ENCODE measurements around the gene SDHD.
"Not testable (repeated sequence)": the region's sequence is repeated elsewhere in the genome, so short reads cannot be mapped to it uniquely, and the experiment has no call there.

Gene SDHD

DNA sequence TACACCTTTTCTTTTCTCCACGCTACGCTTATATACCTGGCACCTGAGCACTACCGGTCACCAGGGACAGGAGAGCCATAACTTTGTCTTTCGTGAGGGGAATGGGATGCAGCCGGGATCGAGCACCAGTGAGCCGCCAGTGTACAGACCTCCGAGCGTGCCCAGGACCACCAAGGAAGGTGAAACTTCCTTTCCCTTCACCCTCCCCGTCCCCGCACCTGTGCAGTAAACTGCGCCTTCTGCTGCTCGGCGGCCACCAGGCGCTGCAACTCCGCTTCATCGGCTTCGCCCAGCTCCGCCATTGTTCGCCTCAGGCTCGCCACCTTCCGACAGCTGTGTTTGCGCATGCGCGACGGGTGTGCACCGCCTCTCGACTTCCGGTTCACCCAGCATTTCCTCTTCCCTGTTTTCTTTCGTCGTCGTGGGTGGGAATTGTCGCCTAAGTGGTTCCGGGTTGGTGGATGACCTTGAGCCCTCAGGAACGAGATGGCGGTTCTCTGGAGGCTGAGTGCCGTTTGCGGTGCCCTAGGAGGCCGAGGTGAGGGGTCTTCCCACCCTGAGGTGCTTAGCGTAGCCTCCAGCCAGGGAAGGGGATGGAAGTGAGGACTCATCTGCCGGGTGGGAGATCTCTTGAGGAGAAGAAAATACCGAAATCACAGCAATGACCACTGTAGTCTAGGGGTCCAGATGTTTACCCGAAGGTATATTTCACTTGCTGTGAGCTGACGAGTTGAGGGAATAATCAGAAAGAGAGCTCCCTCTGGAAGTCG, at the start of gene SDHD, which contains the start of gene TIMM8B:
TSS of gene SDHD (plus strand) at position 452 of the 770 bp plus-strand sequence. CDS start at position 487, 35 bp downstream.
TSS of gene TIMM8B (minus strand) at position 335 of the 770 bp plus-strand sequence. CDS start at position 302, 33 bp downstream.
- peak; percentile 91 for DNase-seq

DNA sequence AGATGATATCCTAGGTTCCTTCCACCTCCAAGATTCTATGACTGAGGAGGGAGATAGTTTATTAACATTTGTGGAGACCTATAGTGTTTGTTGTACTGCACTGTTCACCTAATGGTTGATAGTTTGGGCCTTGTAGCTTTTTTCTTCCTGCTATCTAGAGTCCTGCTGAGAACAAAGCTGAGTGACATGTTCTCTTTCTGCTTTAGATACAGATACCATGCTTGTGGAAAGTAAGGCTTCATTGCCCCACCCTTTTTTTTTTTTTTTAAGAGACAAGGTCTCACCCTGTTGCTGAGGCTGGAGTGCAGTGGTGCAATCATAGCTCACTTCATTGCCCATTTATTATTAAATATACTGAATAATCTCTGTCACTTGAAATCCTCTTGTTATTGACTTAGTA, 49.1 kb upstream of the SDHD start:
- DNase-seq = no peak

DNA sequence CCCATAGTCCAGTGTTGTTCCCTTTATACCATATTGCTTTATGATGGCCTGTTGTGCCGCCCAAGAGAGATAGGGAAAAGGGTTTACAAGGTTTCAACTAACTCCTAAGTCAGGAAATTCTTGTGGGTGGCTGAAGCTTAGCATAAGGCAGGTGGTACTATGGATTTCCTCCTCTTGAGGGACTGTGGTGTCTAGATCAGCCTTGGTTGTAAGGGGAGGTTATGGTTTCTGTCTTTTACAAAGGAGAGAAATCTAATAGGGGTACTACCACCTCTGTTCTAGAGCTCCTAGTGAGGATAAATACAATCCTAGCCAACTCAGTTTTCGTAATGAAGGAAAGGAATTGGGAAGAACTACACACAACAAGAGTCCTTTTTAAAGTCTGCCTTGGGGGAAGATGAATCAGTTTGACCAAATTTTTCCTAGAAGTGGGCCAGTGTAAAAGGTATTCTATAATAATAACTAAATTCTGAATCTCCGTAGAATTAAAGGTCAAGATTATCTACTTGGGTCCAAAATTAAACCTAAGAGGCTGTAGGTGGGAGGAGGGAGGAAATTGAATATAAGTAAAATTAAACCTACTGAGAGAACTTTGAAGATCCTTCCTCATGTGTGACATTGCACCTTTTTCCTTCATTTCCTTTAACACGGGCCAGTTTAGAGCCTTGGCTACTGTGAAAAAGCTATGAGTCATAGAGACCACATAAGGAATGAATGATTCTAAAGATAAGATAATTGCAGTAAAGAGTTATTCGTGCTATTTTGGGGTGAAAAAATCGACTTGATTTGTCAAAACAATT, 44.3 kb upstream of the SDHD start:
- no peak for DNase-seq

DNA sequence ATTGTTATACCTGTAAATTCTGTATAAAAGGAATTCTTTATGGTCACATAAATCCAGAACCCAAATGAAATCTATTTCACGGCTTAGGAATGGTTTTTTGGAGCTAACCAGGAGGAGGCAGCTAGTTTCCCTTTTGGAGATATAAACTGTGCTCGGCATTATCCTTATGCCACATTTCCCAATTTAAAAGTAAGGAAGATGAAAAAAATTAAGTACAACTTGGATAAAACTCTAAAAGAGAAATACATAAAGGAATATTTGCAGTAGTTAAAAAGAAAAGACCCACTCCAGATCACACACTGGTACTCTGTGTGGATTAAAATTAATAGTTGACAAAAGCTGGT, 43.7 kb upstream of the SDHD start:
- DNase-seq = no peak

DNA sequence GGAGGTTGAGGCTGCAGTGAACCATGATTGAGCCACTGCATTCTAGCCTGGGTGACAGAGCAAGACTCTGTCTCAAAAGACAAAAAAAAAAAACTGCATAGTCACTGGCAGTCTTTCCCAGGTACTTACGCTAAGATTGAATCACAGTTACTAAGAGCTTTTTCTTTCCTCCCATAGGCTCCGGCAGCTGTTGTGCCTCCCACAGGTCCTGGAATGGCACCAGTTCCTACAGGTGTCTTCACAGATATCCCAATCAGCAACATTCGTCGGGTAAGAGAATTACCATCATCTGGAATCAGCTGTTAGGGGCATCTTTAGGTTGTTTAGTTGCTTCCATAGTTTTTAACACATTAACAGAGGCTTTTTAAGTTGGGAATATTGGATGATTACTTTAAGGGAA, 41.7 kb upstream of the SDHD start:
- DNase-seq = no peak

DNA sequence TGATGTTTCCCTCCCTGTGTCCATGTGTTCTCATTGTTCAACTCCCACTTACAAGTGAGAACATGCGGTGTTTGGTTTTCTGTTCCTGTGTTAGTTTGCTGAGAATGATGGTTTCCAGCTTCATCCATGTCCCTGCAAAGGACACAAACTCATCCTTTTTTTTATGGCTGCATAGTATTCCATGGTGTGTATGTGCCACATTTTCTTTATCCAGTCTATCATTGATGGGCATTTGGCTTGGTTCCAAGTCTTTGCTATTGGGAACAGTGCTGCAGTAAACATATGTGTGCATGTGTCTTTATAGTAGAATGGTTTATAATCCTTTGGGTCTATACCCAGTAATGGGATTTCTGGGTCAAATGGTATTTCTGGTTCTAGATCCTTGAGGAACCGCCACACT, 40.0 kb upstream of the SDHD start:
- DNase-seq = not testable (repeated sequence)

DNA sequence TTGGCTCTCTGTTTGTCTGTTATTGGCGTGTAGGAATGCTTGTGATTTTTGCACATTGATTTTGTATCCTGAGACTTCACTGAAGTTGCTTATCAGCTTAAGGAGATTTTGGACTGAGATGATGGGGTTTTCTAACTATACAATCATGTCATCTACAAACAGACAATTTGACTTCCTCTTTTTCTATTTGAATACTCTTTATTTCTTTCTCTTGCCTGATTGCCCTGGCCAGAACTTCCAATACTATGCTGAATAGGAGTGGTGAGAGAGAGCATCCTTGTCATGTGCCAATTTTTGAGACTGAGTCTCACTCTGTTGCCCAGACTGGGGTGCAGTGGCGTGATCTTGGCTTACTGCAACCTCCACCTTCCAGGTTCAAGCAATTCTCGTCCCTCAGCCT, 38.4 kb upstream of the SDHD start:
- not testable (repeated sequence) for DNase-seq

DNA sequence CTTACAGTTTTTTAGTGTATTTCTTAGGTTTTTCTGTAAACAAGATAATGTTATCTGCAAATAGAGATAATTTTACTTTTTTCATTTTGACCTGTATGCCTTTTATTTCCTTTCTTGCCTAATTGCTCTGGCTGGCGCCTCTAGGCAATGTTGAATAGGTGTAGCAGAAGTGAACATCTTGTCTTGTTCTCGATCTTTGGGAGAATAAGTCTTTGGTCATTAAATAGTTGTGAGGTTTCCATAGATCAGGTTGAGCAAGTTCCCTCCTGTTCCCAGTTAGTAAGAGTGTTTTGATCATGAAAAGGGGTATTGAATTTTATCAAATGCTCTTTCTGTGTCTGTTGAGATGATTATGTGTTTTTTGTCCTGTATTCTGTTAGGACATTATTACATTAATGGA, 36.9 kb upstream of the SDHD start:
- DNase-seq = no peak

DNA sequence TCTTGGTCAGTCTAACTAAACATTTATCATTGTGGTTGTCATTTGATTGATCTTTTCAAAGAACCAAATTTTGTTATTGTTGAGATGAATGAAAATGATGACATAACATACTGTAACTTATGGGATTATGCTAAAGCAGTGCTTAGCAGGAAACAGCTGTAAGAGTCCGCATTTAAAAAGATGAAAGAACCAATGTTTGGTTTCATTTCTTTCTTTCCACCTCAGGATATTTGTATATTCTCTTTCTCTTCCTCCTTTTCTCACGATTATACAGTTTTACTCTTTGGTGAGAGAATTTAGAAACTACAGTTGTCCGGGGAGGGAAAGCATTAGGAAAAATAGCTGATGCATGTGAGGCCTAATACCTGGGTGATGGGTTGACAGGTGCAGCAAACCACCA, 36.0 kb upstream of the SDHD start:
- no peak for DNase-seq

DNA sequence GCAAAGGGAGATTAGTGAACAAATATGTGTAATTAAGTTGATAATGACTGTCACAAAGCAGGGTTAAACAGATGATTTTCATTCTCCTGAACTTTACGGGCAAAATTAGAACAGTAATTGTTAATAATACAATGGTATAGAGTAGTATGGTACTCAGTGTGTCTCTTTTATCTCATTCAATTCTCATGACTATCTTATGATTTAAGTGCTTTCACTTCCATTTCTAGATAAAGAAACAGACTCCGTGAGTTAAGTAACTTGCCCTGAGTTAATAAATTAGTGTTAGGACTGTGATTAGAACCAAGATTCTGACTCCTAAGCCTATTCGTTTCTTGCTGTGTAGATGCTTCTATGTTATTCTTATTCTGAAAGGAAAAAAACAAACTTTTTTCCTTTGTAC, 34.9 kb upstream of the SDHD start:
- no peak for DNase-seq

DNA sequence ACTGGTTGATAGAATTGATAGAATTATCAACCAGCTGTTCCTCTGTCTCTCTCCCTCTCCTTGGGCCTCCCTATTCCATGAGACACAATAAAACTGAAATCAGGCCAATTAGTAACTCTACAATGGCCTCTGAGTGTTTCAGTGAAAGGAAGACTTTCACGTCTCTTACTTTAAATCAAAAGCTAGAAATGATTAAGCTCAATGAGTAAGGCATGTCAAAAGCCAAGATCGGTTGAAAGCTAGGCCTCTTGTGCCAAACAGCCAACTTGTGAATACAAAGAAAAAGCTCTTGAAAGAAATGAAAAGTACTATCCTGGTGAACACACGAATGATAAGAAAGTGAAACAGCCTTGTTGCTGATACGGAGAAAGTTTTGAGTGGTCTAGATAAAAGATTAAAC, 29.5 kb upstream of the SDHD start:
- no peak for DNase-seq

DNA sequence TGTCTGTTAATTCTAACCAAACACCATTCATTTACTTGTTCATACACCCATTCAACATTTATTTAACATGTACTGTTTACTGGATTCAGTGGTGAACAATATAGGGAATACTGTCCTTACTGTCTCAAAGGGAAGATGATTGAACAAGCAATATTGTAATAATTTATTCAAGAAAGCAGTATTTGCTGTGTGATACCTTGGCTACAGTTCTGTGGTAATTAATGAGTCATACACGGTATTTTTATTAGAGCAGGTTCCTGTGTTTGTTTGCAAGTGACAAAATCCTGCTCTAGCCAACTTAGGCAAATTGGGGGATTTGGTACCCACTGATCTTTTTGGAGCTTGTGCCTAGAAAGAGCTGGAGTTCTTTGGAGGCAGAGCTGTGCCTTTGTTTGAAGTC, 28.6 kb upstream of the SDHD start:
- no peak for DNase-seq

DNA sequence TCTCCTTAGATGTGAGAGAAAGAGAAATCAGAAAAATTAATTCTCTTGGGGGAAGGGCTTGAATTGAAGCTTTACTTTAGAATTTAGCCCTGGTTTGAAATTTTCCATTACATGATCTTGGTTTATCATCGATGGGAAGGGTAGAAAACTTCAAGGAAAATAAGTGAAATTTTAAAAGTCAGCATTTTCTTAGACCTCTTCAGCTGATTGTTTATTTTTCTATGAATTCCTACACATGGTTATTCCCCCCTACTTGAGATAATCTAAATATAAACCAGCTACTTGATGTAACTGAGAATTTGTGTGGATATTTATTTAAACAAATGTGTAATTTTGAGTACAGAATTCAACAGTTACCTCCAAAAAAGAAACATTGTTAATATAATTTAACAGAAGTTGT, 23.8 kb upstream of the SDHD start:
- no peak for DNase-seq

DNA sequence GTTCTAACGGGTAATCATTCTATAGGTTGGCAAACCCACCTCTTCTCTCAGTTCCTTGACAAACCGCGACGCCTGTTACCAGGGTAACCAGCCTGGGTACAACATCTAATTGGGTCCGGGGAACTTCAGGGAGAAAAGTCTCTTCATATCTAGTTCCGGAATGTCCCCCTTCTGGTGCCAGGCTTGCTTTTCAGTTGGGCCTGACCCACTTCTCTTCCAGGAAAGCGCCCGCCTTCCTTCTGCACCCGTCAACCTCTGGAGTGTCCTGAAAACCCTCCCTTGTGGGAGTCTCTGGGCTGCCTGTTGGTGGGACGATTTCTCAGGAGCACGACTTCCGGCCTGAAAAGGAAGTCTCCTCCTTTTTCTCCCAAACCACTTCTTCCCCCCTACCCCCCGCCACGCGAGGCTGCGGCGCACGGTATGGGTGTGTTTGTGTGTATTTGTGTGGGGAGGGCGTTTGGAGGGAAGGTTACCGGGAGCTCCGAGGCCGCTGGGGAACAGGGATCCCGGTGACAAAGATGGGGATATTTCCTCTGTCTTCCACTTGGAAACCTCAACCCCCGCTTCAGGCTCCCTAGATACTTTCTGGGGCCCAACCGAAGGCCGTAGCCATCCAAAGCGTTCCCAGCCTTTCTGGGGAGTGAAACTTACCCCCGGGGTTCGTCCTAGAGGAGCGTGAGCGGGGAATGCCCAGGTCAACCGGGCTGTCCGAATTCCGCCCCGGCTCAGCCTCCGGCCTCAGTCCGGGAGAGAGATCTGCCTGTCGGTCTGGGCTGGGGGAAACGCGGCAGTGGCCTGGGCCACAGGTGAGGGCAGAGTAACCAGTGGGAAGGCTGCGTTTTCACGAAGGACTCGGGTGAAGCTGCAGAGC, 12.5 kb upstream of the SDHD start, which contains the start of the genes NKAPD1 and PIH1D2:
TSS of gene NKAPD1 (plus strand) at position 359 of the 871 bp plus-strand sequence. CDS start 1,276 bp downstream, outside the sequence.
TSS of gene PIH1D2 (minus strand) at position 77 of the 871 bp plus-strand sequence. CDS start 843 bp downstream, outside the sequence.
- peak; percentile 68 for DNase-seq

DNA sequence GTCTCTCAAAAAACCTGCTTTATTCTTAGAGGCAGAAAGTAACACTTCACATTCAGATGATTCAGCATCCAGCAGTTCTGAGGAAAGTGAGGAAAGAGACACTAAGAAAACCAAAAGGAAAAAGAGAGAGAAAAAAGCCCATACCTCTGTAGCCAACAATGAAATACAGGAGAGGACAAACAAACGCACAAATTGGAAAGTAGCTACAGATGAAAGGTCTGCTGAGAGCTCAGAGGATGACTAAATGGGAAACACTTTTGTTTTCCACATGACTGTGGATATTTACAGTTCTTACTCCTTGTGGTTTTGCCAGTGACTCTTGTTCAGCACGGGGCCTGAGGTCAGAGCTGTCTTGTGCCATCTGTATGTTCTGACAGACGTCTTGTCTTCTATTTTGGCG, 3.9 kb upstream of the SDHD start:
- no peak for DNase-seq

DNA sequence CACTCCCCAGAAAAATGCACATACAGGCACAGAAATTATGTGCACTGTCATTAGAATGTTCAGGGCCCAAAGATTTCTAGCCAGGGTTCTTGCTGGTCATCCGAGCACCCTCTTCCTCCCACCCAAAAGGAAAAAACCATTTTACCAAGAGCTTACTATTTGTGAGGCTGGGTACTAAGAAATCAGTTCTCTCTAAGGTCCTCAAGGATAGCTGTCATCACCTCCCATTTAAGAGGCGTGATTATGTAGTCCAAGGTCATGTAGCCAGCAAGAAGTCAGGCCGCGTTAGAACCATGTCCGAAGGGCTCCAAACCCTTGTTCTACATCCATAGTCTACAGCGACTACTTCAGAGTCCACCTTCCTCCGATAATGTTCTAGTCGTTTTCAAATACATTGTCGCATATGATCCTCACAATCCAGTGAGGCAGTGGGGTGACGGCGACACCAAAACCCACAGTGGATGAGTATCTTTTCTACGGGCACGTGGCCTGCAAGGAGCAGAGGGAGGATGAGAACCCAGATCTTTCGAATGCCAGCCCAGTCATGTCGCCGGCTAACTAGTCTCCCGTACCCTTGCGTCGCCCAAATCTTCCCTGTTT, 751 bp upstream of the SDHD start:
- DNase-seq = peak; percentile 47

DNA sequence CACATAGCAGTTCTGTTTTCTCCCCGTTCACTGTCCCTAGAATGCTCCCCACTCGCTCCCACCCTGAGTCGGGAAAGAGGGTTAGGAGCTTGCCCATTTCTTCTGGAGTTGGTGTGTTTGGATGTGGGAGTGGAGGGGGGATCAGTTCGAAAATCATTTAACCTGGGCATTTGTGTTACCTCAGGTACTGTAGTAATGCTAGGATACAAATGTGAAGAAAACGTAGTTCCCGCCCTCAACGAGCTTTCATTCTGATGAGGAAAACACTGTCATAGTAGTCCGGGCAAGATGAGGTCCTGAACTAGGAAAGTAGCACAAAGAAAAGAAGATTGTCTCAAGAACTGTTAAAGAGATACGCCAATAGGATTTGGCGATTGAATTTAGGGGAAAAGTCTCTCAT, 539 bp downstream of the SDHD start:
- no peak for DNase-seq

DNA sequence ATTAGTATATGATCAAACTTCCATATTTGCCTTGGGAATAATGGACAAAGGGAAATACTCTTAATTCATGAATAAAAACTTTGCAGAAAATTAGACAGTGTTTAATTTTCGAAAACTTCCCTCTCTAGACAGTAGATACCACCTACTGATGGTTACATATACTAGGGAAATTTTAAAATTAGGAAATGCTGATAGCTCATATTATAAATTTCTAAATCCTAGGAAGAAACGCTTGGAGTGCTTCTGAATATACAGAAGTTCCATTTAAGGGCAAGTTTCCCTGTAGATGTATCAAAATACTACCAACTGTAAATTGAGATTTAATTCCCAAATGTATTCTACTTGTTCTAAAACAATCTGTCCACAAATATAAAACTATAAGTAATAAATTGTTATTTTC, 8.6 kb downstream of the SDHD start:
- DNase-seq = not testable (repeated sequence)

DNA sequence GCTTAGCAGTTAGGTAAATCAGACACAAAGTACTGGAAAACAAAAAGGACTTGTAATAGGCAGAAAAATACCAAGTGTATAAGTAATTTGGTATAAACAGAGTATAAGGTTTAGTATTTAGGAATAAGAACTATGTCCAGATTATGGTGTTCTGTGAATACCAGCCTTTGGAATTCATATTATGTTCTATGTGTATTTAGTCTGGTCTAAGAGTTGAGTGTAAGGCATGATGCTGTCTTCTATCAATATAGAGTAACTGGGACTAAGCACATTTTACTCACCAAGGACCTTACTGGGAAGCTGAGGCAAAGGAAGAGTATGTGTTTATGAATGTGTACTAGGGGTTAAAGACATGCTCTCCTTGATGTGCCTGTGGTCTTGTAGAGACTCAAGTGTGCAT, 9.5 kb downstream of the SDHD start:
- DNase-seq = no peak

DNA sequence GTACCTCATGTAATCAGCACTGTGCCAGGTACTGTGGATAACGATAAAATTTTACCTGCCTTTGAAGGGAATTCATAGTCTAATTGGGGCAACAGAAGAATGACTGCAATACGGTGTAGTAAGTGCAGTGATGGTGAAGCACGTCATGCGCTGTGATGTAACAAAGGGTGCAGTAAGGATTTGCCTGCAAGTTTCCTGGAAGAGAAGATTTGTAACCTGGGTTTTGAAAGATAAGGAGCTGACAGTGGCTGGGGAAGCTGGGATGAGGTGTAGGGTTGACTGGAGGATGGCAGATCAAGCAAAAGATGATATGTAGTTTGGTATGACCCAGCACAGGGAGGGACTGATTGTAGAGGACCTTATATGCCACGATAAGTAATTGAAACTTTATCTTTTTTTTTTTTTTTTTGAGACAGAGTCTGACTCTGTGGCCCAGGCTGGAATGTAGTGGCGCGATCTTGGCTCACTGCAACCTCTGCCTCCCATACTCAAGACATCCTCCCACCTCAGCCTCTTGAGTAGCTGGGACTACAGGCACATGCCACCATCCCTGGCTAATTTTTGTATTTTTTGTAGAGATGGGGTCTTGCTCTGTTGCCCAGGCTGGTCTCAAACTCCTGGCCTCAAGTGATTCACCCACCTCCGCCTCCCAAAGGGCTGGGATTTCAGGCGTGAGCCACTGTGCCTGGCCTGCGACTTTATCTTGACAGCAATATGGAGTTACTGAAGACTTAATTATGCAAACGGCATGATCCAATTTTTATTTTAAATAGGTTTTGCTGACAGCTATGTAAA, 11.3 kb downstream of the SDHD start:
- no peak for DNase-seq

DNA sequence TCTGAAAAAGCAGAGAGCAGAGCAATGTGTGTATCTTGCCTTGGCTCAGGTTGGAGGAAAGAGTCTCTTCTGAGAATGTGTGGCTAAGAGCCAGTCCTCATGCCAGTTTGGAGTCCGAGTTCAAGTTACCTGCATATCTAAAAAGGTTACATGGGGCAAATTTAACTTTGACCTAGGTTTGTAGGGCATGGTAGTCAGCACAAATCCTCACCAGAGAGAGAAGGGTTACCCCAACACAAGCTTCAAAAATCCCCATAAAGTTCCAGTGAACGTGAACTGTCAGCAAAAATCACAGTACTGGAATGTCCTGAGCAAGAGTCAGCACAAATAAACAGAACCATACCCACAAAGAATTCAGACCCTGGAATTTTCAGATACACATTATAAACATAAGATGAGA, 13.8 kb downstream of the SDHD start:
- no peak for DNase-seq

DNA sequence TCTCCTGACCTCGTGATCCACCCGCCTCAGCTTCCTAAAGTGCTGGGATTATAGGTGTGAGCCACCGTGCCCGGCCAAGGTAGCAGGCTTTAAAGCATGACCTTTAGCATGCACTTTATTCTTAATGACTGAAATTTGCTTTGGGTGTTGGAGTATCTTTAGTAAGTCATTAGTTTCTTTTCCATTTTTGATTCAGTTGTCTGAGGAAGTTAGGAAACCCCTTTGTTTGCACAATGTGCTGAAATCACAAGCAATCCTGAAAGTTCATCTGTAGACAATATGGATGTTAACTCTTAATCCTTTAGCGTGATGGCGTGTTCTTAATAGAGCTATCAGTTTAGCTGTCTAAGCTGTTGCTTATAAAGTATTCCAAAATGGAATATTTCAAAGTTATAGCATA, 16.8 kb downstream of the SDHD start:
- no peak for DNase-seq

Data from activated CD4-positive, CD25-positive, alpha-beta regulatory T cell treated with anti-CD3 and anti-CD28 coated beads, Interleukin-2, amount 50 U/mL, for 72 hours (primary cell).